Epithelial cell of proximal tubule (primary cell): ENCODE measurements around the gene ACVRL1. TPM values are rescaled to one million over a fixed set of nuclear protein-coding genes. Genes with fewer than 3 reads are reported as not detected.
A peak's percentile ranks its signal among the peaks of the same experiment; 100 is the strongest.

Experiments
- DNase-seq: peaks from one replicate; pipeline ENCODE4 v3.0.0-alpha.2; 2011; ENCODE audit warnings: low read depth
- H3K4me3 ChIP-seq: 2 replicates; pipeline ENCODE4 v1.5.1; 2011; ENCODE audit warnings: low read depth, mild to moderate bottlenecking, low read length
- CTCF ChIP-seq: conservative IDR thresholded peaks from 2 replicates; pipeline ENCODE4 v1.5.1; 2012; ENCODE audit warnings: low read depth, mild to moderate bottlenecking, low read length
- total RNA-seq: library from RNA; depleted of rRNA; stranded (reverse); fragments of >200 nt; gene quantifications from 2 replicates; pipeline ENCODE4 v1.2.3, GENCODE V29; 2015

ACVRL1 gene
- total RNA-seq, 1 donor from 2014 or later: 3.6 TPM

- peak; percentile 57 for DNase-seq
- no peak for TF ChIP-seq CTCF
- no peak overlapping the region for H3K4me3 ChIP-seq
Measured at GRCh38 chr12:51971679-51972421, 64.5 kb downstream of the ACVRL1 start.

- peak overlapping the region; percentile 15 for H3K4me3 ChIP-seq
- no peak for DNase-seq
- TF ChIP-seq CTCF: no peak
Measured at GRCh38 chr12:51972422-51972812, 65.1 kb downstream of the ACVRL1 start.

GRCh38 chr12:51972849-51973273, 65.6 kb downstream of the ACVRL1 start:
- peak overlapping the region; percentile 15 for H3K4me3 ChIP-seq
- peak; percentile 25 for DNase-seq
- no peak for TF ChIP-seq CTCF

Other genes with a start within 250 kb of the ACVRL1 start
- 0.29 and 3.7 TPM in 2 replicates for gene FIGNL2, start 58.8 kb upstream of the ACVRL1 start, total RNA-seq
- not detected in 2 replicates for gene ANKRD33, start 19.4 kb upstream of the ACVRL1 start, total RNA-seq
- gene ACVR1B, start 44.2 kb downstream of the ACVRL1 start, total RNA-seq: 14.0 and 23.4 TPM in 2 replicates
- 1.7 and 2.9 TPM in 2 replicates for gene TAMALIN, start 99.4 kb downstream of the ACVRL1 start, total RNA-seq
- gene NR4A1, start 143.9 kb downstream of the ACVRL1 start, total RNA-seq: 2.2 and 4.3 TPM in 2 replicates
- gene ATG101, start 162.5 kb downstream of the ACVRL1 start, total RNA-seq: 66.2 and 71.3 TPM in 2 replicates
- not detected in 2 replicates for gene SMIM41, start 172.2 kb downstream of the ACVRL1 start, total RNA-seq